SK-N-MC (cell line): ENCODE data around the gene MMP24OS.

Experiments
- EZH2 ChIP-seq: fragments of 200-600 bp; sonication (generic); IDR thresholded peaks from one replicate; pipeline ENCODE4 v1.6.1; 2017; ENCODE audit warnings: antibody characterized with exemption
- FOXP2 ChIP-seq: optimal IDR thresholded peaks from 2 replicates; pipeline ENCODE3; 2011; ENCODE audit warnings: mild to moderate bottlenecking, moderate library complexity; ENCODE audit not compliant: insufficient read depth; ENCODE audit errors: extremely low read length, control extremely low read depth
- POLR2AphosphoS5 ChIP-seq: IDR thresholded peaks from 2 replicates; pipeline ENCODE4 v1.6.1; 2012; ENCODE audit warnings: mild to moderate bottlenecking, low read depth, low read length, borderline replicate concordance

GRCh38 chr20:35295058-35295457 is 17.1 kb upstream of the MMP24OS start:
- no peak for TF ChIP-seq EZH2
- TF ChIP-seq POLR2AphosphoS5: no peak
- no peak for TF ChIP-seq FOXP2
